K562 (cell line): ENCODE measurements around the gene SSU72. TPM values are rescaled to one million over a fixed set of nuclear protein-coding genes. Genes with fewer than 3 reads are reported as not detected.
A peak's percentile ranks its signal among the peaks of the same experiment; 100 is the strongest.
"Not testable (repeated sequence)": the region's sequence is repeated elsewhere in the genome, so short reads cannot be mapped to it uniquely, and the experiment has no call there.

ENCODE experiments used
- ATAC-seq: fragments of 200-7000 bp; cut with Tn5 transposase; 3 replicates; pipeline ENCODE4 v1.9.1; 2020; ENCODE audit warnings: moderate library complexity
- BruUV-seq: library from RNA; stranded (reverse); fragments of 400-500 nt; replicated peaks from 2 replicates; lab custom pipeline; 2021; lab: Mats Ljungman, UMichigan
- CTCF ChIA-PET: fragments of 300-600 bp; formaldehyde crosslinking; extraction: SDS; loops from one replicate; lab custom pipeline; 2021; ENCODE audit warnings: low intra/inter-chr PET ratio; lab: Yijun Ruan, JAX
- POLR2A ChIA-PET: fragments of 300-600, 350-650 bp; sonication (Branson Sonifier 250); formaldehyde crosslinking; extraction: SDS; loops from one replicate; lab custom pipeline; 2021; ENCODE audit warnings: antibody characterized with exemption, inconsistent platforms; lab: Yijun Ruan, JAX
- DNase-seq, 4 experiments: peaks; one replicate each; pipeline versions ENCODE4 v3.0.0 to v3.0.0-alpha.2; 2011 to 2018; ENCODE audit warnings: low spot score in 3 of 4, mixed read lengths in 3 of 4; ENCODE audit errors: extremely low read depth in 1 of 4
- FAIRE-seq: peaks from 2 replicates; lab custom pipeline; 2011; peaks lifted over from hg19 to GRCh38; lab: Jason Lieb, UNC
- H2AFZ ChIP-seq: 2 replicates; pipeline ENCODE4 v1.6.0; 2011; ENCODE audit warnings: low read depth, low read length, control low read depth, inconsistent platforms
- H3K27ac ChIP-seq: fragments of 200-600 bp; 3 replicates; pipeline ENCODE4 v1.8.0; 2011; ENCODE audit warnings: low read depth, mild to moderate bottlenecking, control low read depth, inconsistent platforms, low read length, moderate library complexity, mixed read lengths; ENCODE audit errors: extremely low read depth
- H3K27me3 ChIP-seq, 2 experiments: fragments of 300-600 bp in 1 of 2; 2 replicates in 1 of 2; 3 replicates in 1 of 2; pipeline versions ENCODE4 v1.6.0 to v1.8.0; 2011; ENCODE audit warnings: inconsistent platforms in 2 of 2, low read length in 2 of 2, mild to moderate bottlenecking in 1 of 2, mixed read lengths in 1 of 2, moderate library complexity in 1 of 2; ENCODE audit not compliant: control insufficient read depth in 2 of 2, insufficient read depth in 2 of 2
- H3K36me3 ChIP-seq: fragments of 300-600 bp; 3 replicates; pipeline ENCODE4 v1.8.0; 2011; ENCODE audit warnings: mild to moderate bottlenecking, low read length, inconsistent platforms; ENCODE audit not compliant: control insufficient read depth, insufficient read depth
- H3K4me1 ChIP-seq, 2 experiments: fragments of 200-600 bp in 1 of 2; replicated peaks in 1 of 2; 2 replicates in 1 of 2; 3 replicates in 1 of 2; pipeline versions ENCODE4 v1.5.1 to v1.8.0; 2011; ENCODE audit warnings: inconsistent platforms in 2 of 2, low read length in 2 of 2, mild to moderate bottlenecking in 1 of 2, mixed read lengths in 1 of 2, moderate library complexity in 1 of 2; ENCODE audit not compliant: control insufficient read depth in 2 of 2, insufficient read depth in 2 of 2
- H3K4me2 ChIP-seq: 2 replicates; pipeline ENCODE4 v1.6.1; 2011; ENCODE audit warnings: low read length, control low read depth, inconsistent platforms, mixed read lengths; ENCODE audit not compliant: insufficient read depth
- H3K4me3 ChIP-seq: fragments of 200-600 bp; sonication (generic), shearing (Covaris generic); 2 replicates; pipeline ENCODE4 v1.5.1; 2016; ENCODE audit warnings: control low read depth, inconsistent platforms
- H3K79me2 ChIP-seq: fragments of 200-600 bp; 3 replicates; pipeline ENCODE4 v1.8.0; 2011; ENCODE audit warnings: low read length, inconsistent platforms; ENCODE audit not compliant: control insufficient read depth, insufficient read depth
- H3K9ac ChIP-seq, 2 experiments: 2 replicates each; pipeline versions ENCODE4 v1.6.0 to v1.6.1; 2011; ENCODE audit warnings: low read depth in 2 of 2, low read length in 2 of 2, control low read depth in 1 of 2, inconsistent platforms in 1 of 2, mild to moderate bottlenecking in 1 of 2, mixed read lengths in 1 of 2; ENCODE audit not compliant: insufficient read depth in 1 of 2
- H3K9me1 ChIP-seq: one replicate; pipeline ENCODE4 v1.6.0; 2011; ENCODE audit warnings: inconsistent platforms, mild to moderate bottlenecking, low read length, moderate library complexity; ENCODE audit not compliant: control insufficient read depth, insufficient read depth
- H3K9me3 ChIP-seq: replicated peaks from 2 replicates; pipeline ENCODE4 v1.5.1; 2011; ENCODE audit warnings: low read depth, low read length, inconsistent platforms; ENCODE audit not compliant: control insufficient read depth, insufficient read depth
- H4K20me1 ChIP-seq: replicated peaks from 2 replicates; pipeline ENCODE4 v1.6.1; 2011; ENCODE audit warnings: low read length, inconsistent platforms, mixed read lengths; ENCODE audit not compliant: control insufficient read depth, insufficient read depth
- HBP1 ChIP-seq: fragments of 450-650 bp; formaldehyde crosslinking; IDR thresholded peaks from 2 replicates; pipeline ENCODE4 v1.4.0; 2022; ENCODE audit warnings: missing genetic modification characterization
- HNRNPK ChIP-seq: fragments of 200-400 bp; formaldehyde crosslinking; IDR thresholded peaks from one replicate; pipeline ENCODE4 v1.6.1; 2018; ENCODE audit warnings: mild to moderate bottlenecking, low read depth, low read length; ENCODE audit not compliant: poor library complexity, severe bottlenecking
- JUN ChIP-seq, 2 experiments: sonication (generic) in 1 of 2; formaldehyde crosslinking in 1 of 2; IDR thresholded peaks; 2 replicates each; pipeline versions ENCODE4 v1.6.1 to v1.8.0; 2012 to 2022; ENCODE audit warnings: borderline replicate concordance in 2 of 2, mild to moderate bottlenecking in 2 of 2, improper control_type of control experiment in 1 of 2, low read depth in 1 of 2, low read length in 1 of 2, missing genetic modification reagents in 1 of 2
- MIER1 ChIP-seq: fragments of 450-650 bp; IDR thresholded peaks from 2 replicates; pipeline ENCODE4 v1.6.1; 2016; ENCODE audit warnings: antibody characterized with exemption, mild to moderate bottlenecking, low read depth
- POLR2A ChIP-seq: fragments of 450-650 bp; conservative IDR thresholded peaks from 2 replicates; pipeline ENCODE4 v1.6.1; 2016
- POLR2H ChIP-seq: IDR thresholded peaks from 2 replicates; pipeline ENCODE4 v1.6.1; 2016; ENCODE audit warnings: missing genetic modification characterization, low read depth, mild to moderate bottlenecking, control low read depth, missing compliant biosample characterization, moderate library complexity
- RBFOX2 ChIP-seq: fragments of 200-400 bp; formaldehyde crosslinking; IDR thresholded peaks from 2 replicates; pipeline ENCODE4 v1.6.1; 2017; ENCODE audit warnings: low read depth, mild to moderate bottlenecking, low read length, moderate library complexity
- SIRT6 ChIP-seq: IDR thresholded peaks from one replicate; pipeline ENCODE4 v1.6.1; 2012; ENCODE audit warnings: low read depth, mild to moderate bottlenecking, control low read depth, inconsistent platforms, low read length, moderate library complexity
- SMAD1 ChIP-seq: fragments of 150-350 bp; IDR thresholded peaks from 2 replicates; pipeline ENCODE4 v1.6.1; 2014; ENCODE audit warnings: low read length, low read depth; ENCODE audit not compliant: partially characterized antibody
- ZBTB33 ChIP-seq: sonication (generic); formaldehyde crosslinking; IDR thresholded peaks from 2 replicates; pipeline ENCODE4 v1.8.1; 2023; ENCODE audit warnings: mild to moderate bottlenecking, missing genetic modification reagents
- ZNF589 ChIP-seq: fragments of 200-800 bp; sonication (Bioruptor generic); IDR thresholded peaks from 2 replicates; pipeline ENCODE4 v1.6.1; 2016; ENCODE audit warnings: low read depth, missing genetic modification characterization, missing compliant biosample characterization
- WGBS: fragments of 100-300 bp; shearing (Covaris generic); methylation state at CpG from one replicate; pipeline ENCODE4 v1.1.6; 2016; ENCODE audit warnings: low coverage, mixed read lengths; ENCODE audit not compliant: insufficient coverage; ENCODE audit errors: missing lambda C conversion rate; 5-methylcytosine and 5-hydroxymethylcytosine counted together
- in situ Hi-C: fragments of 300-500 bp; cut with MboI; formaldehyde crosslinking; loops from 4 replicates; pipeline ENCODE4 v1.15.0; 2018; ENCODE audit warnings: inconsistent platforms, mixed read lengths
- intact Hi-C: fragments of 100-400 bp; cut with micrococcal nuclease; formaldehyde crosslinking; loops from 2 replicates; pipeline ENCODE4 v1.14.2; 2022
- polyA plus RNA-seq, 8 experiments: library from polyadenylated mRNA; depleted of rRNA in 4 of 8; stranded (reverse) in 5 of 8; unstranded in 3 of 8; fragments of >200 nt; fragmentation: Nextera tagmentation in 2 of 8; fragmentation: Illumina TruSeq in 1 of 8; extraction: Ambion mirVana in 2 of 8; extraction: Trizol in 1 of 8; gene quantifications; 2 replicates each; pipeline versions ENCODE4 v1.2.1 to v1.2.3, GENCODE V29; 2011 to 2014; ENCODE audit warnings: inconsistent platforms in 1 of 8, missing spikeins in 1 of 8
- total RNA-seq, 7 experiments: library from RNA; depleted of rRNA in 6 of 7; stranded (reverse); fragments of >200 nt in 6 of 7; fragmentation: Illumina TruSeq in 2 of 7; extraction: Trizol in 2 of 7; gene quantifications; 2 replicates each; pipeline versions ENCODE4 v1.2.1 to v1.2.3, GENCODE V29; 2011 to 2021; ENCODE audit warnings: low replicate concordance in 1 of 7

The SSU72 gene
- total and polyA plus RNA-seq, 9 of the 15 experiments (the other 6 are each of a cell fraction or from before 2014, with no cell fraction given) = 70.8 to 201 (median 94.6) TPM

DNA sequence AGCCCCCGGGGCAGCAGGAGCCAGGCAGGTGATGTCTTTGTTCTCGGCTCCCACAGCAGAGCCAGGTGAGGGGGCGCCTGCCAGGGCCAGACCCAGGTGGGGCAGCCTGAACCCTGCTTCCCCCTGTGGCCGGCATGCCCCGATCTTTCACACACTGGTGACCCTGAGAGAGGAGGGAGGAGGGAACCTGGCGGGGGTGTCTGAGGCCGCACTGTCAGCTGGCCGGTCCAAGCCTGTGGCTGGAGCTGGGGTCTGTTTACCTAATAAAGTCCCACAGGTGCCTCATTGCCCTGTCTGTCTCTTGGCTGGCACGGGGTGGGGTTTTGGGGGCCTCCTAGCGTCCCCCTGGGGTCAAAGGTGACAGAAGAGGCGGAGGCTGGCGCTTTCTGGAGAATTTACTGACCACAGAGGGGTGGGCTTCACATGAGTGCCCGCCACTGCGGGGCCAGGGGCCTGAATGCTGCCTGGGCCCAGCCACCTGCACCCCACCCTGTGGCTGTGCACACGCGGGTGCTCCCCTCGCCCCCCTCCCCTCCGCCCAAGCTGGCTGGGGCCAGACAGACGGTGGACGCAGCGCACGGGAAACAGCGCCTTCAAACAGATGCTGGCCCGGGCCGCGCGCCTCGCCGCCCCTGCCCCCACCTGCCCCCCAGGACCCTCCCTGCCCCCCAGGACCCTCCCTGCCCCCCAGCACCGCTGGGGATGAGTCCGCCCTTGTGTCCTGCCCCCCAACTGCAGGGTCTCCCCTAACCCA, 40.1 kb downstream of the SSU72 start (continued):
- TF ChIP-seq JUN (IDR thresholded peaks at IDR 0.05; ENCODE audit: borderline replicate concordance, low read depth, low read length) (no peak), JUN (CRISPR knock-in tag; IDR thresholded peaks at IDR 0.05; ENCODE audit: borderline replicate concordance) (no peak), RBFOX2 (0 out of 2 replicates have a peak, but pooled peaks have one; percentile 13), POLR2H (tag) (no peak), HNRNPK (no peak), ZBTB33 (CRISPR knock-in tag) (peak; percentile 74), SMAD1 (no peak), SIRT6 (no peak), POLR2A (peak; percentile 58), MIER1 (no peak), HBP1 (CRISPR knock-in tag) (no peak), ZNF589 (no peak)
- TF ChIP-seq, all 486 proteins: peak for 6

- peak; percentile 11; the same call in 2 of the 3 replicates for ATAC-seq
- not testable (repeated sequence) for FAIRE-seq
Measured at GRCh38 chr1:1533894-1534291, 40.8 kb downstream of the SSU72 start.

More at GRCh38 chr1:1533894-1534291, 40.8 kb downstream of the SSU72 start:
- H3K4me3 ChIP-seq, H3K27me3 ChIP-seq, POLR2A ChIA-PET, DNase-seq, H3K9ac ChIP-seq, BruUV-seq, H3K9me1 ChIP-seq, in situ Hi-C loops, intact Hi-C loops, H3K4me2 ChIP-seq, H2AFZ ChIP-seq, H4K20me1 ChIP-seq, CTCF ChIA-PET, H3K79me2 ChIP-seq, H3K27ac ChIP-seq: not testable (repeated sequence)
- Histone ChIP-seq H3K36me3 (peaks cover 53% of the 10 kb centered on the region; the same call in 2 of the 3 replicates), H3K9me3 (peaks cover 19% of the 10 kb centered on the region), H3K4me1 (peaks cover 0 to 34% of the 10 kb centered on the region in 2 experiments; a peak in 2 of 5 replicates)
- WGBS = 90% methylated on average over 14 of the region's 18 CpGs
